Mesendoderm (in vitro differentiated cells): ENCODE measurements around the gene APOA1.

Source experiments
- DNase-seq: peaks from one replicate; pipeline ENCODE4 v3.0.0; 2013
- H2AK5ac ChIP-seq: 2 replicates; pipeline ENCODE4 v1.6.1; 2013; ENCODE audit warnings: low read length, inconsistent platforms
- H2BK120ac ChIP-seq: 2 replicates; pipeline ENCODE4 v1.6.1; 2013; ENCODE audit warnings: low read depth, mild to moderate bottlenecking, low read length, moderate library complexity, mixed read lengths
- H2BK15ac ChIP-seq: replicated peaks from 2 replicates; pipeline ENCODE4 v1.6.1; 2013; ENCODE audit warnings: low read depth, mild to moderate bottlenecking, moderate library complexity
- H2BK5ac ChIP-seq: 2 replicates; pipeline ENCODE4 v1.6.1; 2013; ENCODE audit warnings: low read length, inconsistent platforms
- H3K18ac ChIP-seq: 2 replicates; pipeline ENCODE4 v1.6.1; 2013; ENCODE audit warnings: mild to moderate bottlenecking, low read length, mixed read lengths
- H3K23ac ChIP-seq: one replicate; pipeline ENCODE4 v1.6.1; 2013; ENCODE audit warnings: low read length
- H3K27ac ChIP-seq: 2 replicates; pipeline ENCODE4 v1.5.1; 2013; ENCODE audit warnings: low read depth, mild to moderate bottlenecking, inconsistent platforms, low read length, moderate library complexity
- H3K27me3 ChIP-seq: 2 replicates; pipeline ENCODE4 v1.6.1; 2013; ENCODE audit warnings: low read length, control low read depth, mild to moderate bottlenecking, inconsistent platforms; ENCODE audit not compliant: insufficient read depth, poor library complexity
- H3K36me3 ChIP-seq: 2 replicates; pipeline ENCODE4 v1.6.1; 2013; ENCODE audit warnings: low read length, inconsistent platforms; ENCODE audit not compliant: control insufficient read depth, insufficient read depth
- H3K4ac ChIP-seq: one replicate; pipeline ENCODE4 v1.6.1; 2013; ENCODE audit warnings: low read depth, mild to moderate bottlenecking, low read length, moderate library complexity
- H3K4me1 ChIP-seq: 2 replicates; pipeline ENCODE4 v1.6.1; 2013; ENCODE audit warnings: low read depth, low read length, inconsistent platforms; ENCODE audit not compliant: control insufficient read depth
- H3K4me2 ChIP-seq: 2 replicates; pipeline ENCODE4 v1.6.1; 2013; ENCODE audit warnings: low read length
- H3K4me3 ChIP-seq: 2 replicates; pipeline ENCODE4 v1.5.1; 2013; ENCODE audit warnings: mild to moderate bottlenecking, low read length
- H3K56ac ChIP-seq: one replicate; pipeline ENCODE4 v1.6.1; 2013; ENCODE audit warnings: low read length
- H3K79me1 ChIP-seq: 2 replicates; pipeline ENCODE4 v1.6.1; 2013; ENCODE audit warnings: low read length, inconsistent platforms
- H3K79me2 ChIP-seq: 2 replicates; pipeline ENCODE4 v1.6.1; 2013; ENCODE audit warnings: mild to moderate bottlenecking, low read length; ENCODE audit not compliant: control insufficient read depth, insufficient read depth
- H3K9ac ChIP-seq: 2 replicates; pipeline ENCODE4 v1.6.1; 2013; ENCODE audit warnings: low read length, inconsistent platforms
- H4K5ac ChIP-seq: one replicate; pipeline ENCODE4 v1.6.1; 2013; ENCODE audit warnings: low read length
- H4K8ac ChIP-seq: one replicate; pipeline ENCODE4 v1.6.1; 2013; ENCODE audit warnings: low read depth, mild to moderate bottlenecking, control low read depth, low read length, moderate library complexity
- WGBS: extraction: QIAGEN DNeasy Blood & Tissue Kit; methylation state at CpG from one replicate; pipeline ENCODE4 v1.1.7; 2013; ENCODE audit warnings: low lambda C conversion rate, missing lambda C conversion rate; ENCODE audit not compliant: insufficient coverage; ENCODE audit errors: extremely low coverage; 5-methylcytosine and 5-hydroxymethylcytosine counted together

Gene APOA1

GRCh38 chr11:116823031-116823843, 14.2 kb downstream of the APOA1 start, which contains the start of gene APOA4:
TSS of gene APOA4 (minus strand) at chr11:116823304. CDS start at chr11:116823191, 113 bp downstream.
- no peak within 1 kb of the TSS for H3K27ac ChIP-seq
- no peak within 1 kb of the TSS for H3K4me3 ChIP-seq
- H3K56ac ChIP-seq: no peak within 1 kb of the TSS
- no peak within 1 kb of the TSS for H3K18ac ChIP-seq
- H2BK5ac ChIP-seq: no peak within 1 kb of the TSS
- WGBS: no CpG with 5 or more reads among the region's 16 CpGs
- no peaks in the 10 kb centered on the region for H3K4me1 ChIP-seq
- H3K4ac ChIP-seq: no peak within 1 kb of the TSS
- no peaks in the 10 kb centered on the region for H3K79me2 ChIP-seq
- no peak within 1 kb of the TSS for H2BK15ac ChIP-seq
- no peak for DNase-seq
- no peak within 1 kb of the TSS for H2AK5ac ChIP-seq
- H3K4me2 ChIP-seq: no peak within 1 kb of the TSS
- H3K23ac ChIP-seq: no peak within 1 kb of the TSS
- H3K9ac ChIP-seq: no peak within 1 kb of the TSS
- H3K79me1 ChIP-seq: no peaks in the 10 kb centered on the region
- H4K8ac ChIP-seq: no peak within 1 kb of the TSS
- no peaks in the 10 kb centered on the region for H3K36me3 ChIP-seq
- H3K27me3 ChIP-seq: no peaks in the 10 kb centered on the region
- H4K5ac ChIP-seq: no peak within 1 kb of the TSS
- H2BK120ac ChIP-seq: no peak within 1 kb of the TSS

GRCh38 chr11:116822575-116822974, 14.8 kb downstream of the APOA1 start:
- no peak overlapping the region for H3K27ac ChIP-seq

DNA sequence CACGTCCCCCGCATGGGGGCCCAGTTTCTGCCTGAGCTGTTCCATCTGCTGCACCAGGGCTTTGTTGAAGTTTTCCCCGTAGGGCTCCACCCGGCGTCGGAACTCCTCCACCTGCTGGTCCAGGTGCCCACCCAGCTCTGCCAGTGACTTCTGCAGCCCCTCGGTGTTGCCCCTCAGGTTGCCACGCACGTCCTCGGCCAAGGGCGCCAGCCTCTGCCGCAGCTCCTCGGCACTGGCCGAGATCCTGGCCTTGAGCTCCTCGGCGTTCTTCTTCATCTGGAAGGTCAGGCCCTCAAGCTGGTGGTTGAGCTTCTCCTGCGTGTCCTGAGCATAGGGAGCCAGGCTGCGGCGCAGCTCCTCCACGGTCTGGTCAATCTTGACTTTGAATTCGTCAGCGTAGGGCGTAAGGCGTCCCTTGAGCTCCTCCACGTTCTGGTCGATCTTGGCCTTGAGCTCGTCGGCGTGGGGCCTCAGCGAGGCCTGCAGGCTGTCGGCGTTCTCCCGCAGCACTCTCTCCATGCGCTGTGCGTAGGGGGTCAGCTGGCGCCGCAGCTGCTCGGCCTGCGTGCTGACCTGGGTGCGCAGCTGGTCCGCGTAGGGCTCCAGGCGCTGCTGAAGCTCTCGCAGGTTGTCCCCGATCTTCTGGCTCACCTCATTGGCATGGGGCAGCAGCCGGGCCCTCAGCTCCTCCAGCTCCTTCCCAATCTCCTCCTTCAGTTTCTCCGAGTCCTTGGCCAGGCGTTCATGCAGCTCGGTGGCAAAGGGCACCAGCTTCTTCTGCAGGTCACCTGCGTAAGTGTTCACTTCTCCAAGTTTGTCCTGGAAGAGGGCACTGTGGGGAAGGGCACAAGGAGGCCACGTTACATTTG, 16.1 kb downstream of the APOA1 start:
- Histone ChIP-seq H3K27ac (no peak overlapping the region), H2BK15ac (no peak overlapping the region), H4K5ac (no peak overlapping the region), H4K8ac (no peak overlapping the region), H3K23ac (no peak overlapping the region), H3K4ac (no peak overlapping the region), H3K4me1 (no peaks in the 10 kb centered on the region), H2BK120ac (no peak overlapping the region), H3K79me1 (no peaks in the 10 kb centered on the region), H3K36me3 (no peaks in the 10 kb centered on the region), H3K4me3 (no peak overlapping the region), H2AK5ac (no peak overlapping the region), H3K9ac (no peak overlapping the region), H3K56ac (no peak overlapping the region), H3K79me2 (no peaks in the 10 kb centered on the region), H3K27me3 (no peaks in the 10 kb centered on the region), H2BK5ac (no peak overlapping the region), H3K4me2 (no peak overlapping the region), H3K18ac (no peak overlapping the region)
- no CpG with 5 or more reads among the region's 51 CpGs for WGBS
- no peak for DNase-seq

More at GRCh38 chr11:116822575-116822974, 14.8 kb downstream of the APOA1 start:
- Histone ChIP-seq H3K4me3 (no peak overlapping the region), H2AK5ac (no peak overlapping the region), H3K4ac (no peak overlapping the region), H3K4me1 (no peaks in the 10 kb centered on the region), H3K27me3 (no peaks in the 10 kb centered on the region), H3K18ac (no peak overlapping the region), H2BK120ac (no peak overlapping the region), H3K36me3 (no peaks in the 10 kb centered on the region), H3K4me2 (no peak overlapping the region), H3K79me2 (no peaks in the 10 kb centered on the region), H2BK15ac (no peak overlapping the region), H2BK5ac (no peak overlapping the region), H4K5ac (no peak overlapping the region), H3K79me1 (no peaks in the 10 kb centered on the region), H3K23ac (no peak overlapping the region), H4K8ac (no peak overlapping the region), H3K56ac (no peak overlapping the region), H3K9ac (no peak overlapping the region)
- no peak for DNase-seq
- no CpG with 5 or more reads among the region's 5 CpGs for WGBS

DNA sequence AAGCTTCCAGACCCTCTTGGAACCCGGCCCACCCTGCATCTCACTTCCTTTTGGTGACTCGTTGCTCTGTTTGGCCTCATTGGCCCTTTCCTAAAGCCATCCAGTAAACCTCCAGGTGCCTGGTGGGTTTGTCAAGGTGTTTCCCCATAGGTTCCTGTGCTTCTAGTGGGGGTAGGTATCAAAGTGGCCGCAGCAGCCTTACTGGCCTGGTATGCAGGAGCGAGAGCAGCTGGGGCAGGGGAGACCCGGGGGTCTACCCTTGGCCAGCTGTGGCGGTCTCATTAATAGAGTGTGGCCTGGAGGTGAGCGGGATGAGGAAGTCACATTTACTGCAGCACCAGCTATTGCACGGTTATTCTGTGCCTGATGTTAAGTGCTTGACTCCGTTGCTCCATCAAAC, 18.4 kb downstream of the APOA1 start:
- DNase-seq: no peak
- H2BK5ac ChIP-seq: no peak overlapping the region
- WGBS: no CpG with 5 or more reads among the region's 9 CpGs

DNA sequence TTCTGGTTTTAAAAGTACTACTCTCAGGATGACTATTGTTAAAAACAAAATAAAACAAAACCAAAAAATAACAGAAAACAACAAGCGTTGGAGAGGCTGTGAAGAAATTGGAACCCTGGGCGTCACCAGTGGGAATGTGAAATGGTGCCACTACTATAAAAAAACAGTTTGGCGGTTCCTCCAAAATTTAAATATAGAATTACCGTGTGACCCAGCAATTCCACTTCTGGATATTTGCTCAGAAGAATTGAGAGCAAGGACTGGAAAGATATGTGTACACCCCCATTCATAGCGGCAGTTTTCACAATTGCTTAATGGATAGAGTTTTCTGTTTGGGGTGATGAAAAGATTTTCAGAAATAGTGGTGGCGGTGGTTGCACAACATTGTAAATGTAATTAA, 22.9 kb downstream of the APOA1 start:
- Histone ChIP-seq H4K5ac (no peak overlapping the region), H3K23ac (no peak overlapping the region), H3K18ac (no peak overlapping the region), H4K8ac (no peak overlapping the region), H3K4me3 (no peak overlapping the region), H2AK5ac (no peak overlapping the region), H3K36me3 (no peaks in the 10 kb centered on the region), H3K4me2 (no peak overlapping the region), H3K27me3 (no peaks in the 10 kb centered on the region), H3K79me1 (no peaks in the 10 kb centered on the region), H3K27ac (no peak overlapping the region), H2BK15ac (no peak overlapping the region), H2BK120ac (no peak overlapping the region), H2BK5ac (no peak overlapping the region), H3K79me2 (no peaks in the 10 kb centered on the region), H3K4ac (no peak overlapping the region), H3K9ac (no peak overlapping the region), H3K56ac (no peak overlapping the region), H3K4me1 (no peaks in the 10 kb centered on the region)
- WGBS: no CpG with 5 or more reads among the region's 6 CpGs
- no peak for DNase-seq

More for the DNA sequence above, 18.4 kb downstream of the APOA1 start:
- no peak overlapping the region for H4K8ac ChIP-seq
- H3K4me3 ChIP-seq: no peak overlapping the region
- H3K4me2 ChIP-seq: no peak overlapping the region
- no peak overlapping the region for H3K23ac ChIP-seq
- no peak overlapping the region for H3K9ac ChIP-seq
- no peaks in the 10 kb centered on the region for H3K27me3 ChIP-seq
- no peaks in the 10 kb centered on the region for H3K79me1 ChIP-seq
- no peak overlapping the region for H2BK15ac ChIP-seq
- H2BK120ac ChIP-seq: no peak overlapping the region
- H2AK5ac ChIP-seq: no peak overlapping the region
- no peak overlapping the region for H4K5ac ChIP-seq
- H3K4ac ChIP-seq: no peak overlapping the region
- no peak overlapping the region for H3K18ac ChIP-seq
- no peaks in the 10 kb centered on the region for H3K79me2 ChIP-seq
- no peaks in the 10 kb centered on the region for H3K36me3 ChIP-seq
- no peak overlapping the region for H3K27ac ChIP-seq
- H3K56ac ChIP-seq: no peak overlapping the region
- no peaks in the 10 kb centered on the region for H3K4me1 ChIP-seq
